BLaER1 (cell line): ENCODE measurements around the gene BRCA1.

Source experiments
- H3K27ac ChIP-seq: shearing (Covaris generic); formaldehyde crosslinking; 2 replicates; pipeline ENCODE4 v1.8.1; 2022
- H3K27me3 ChIP-seq: shearing (Covaris generic); formaldehyde crosslinking; 2 replicates; pipeline ENCODE4 v1.8.1; 2022
- H3K36me3 ChIP-seq: shearing (Covaris generic); formaldehyde crosslinking; 2 replicates; pipeline ENCODE4 v1.8.1; 2022
- H3K4me1 ChIP-seq: shearing (Covaris generic); formaldehyde crosslinking; 2 replicates; pipeline ENCODE4 v1.8.1; 2022
- H3K4me2 ChIP-seq: shearing (Covaris generic); formaldehyde crosslinking; 2 replicates; pipeline ENCODE4 v1.8.1; 2022
- H3K4me3 ChIP-seq: shearing (Covaris generic); formaldehyde crosslinking; 2 replicates; pipeline ENCODE4 v1.8.1; 2022
- H3K9ac ChIP-seq: shearing (Covaris generic); formaldehyde crosslinking; 2 replicates; pipeline ENCODE4 v1.8.1; 2022
- H3K9me3 ChIP-seq: shearing (Covaris generic); formaldehyde crosslinking; 2 replicates; pipeline ENCODE4 v1.8.1; 2022
- H4K20me1 ChIP-seq: shearing (Covaris generic); formaldehyde crosslinking; 2 replicates; pipeline ENCODE4 v1.8.1; 2022
- Cebpa-rat ChIP-seq: shearing (Covaris generic); IDR thresholded peaks from 2 replicates; pipeline ENCODE4 v1.8.1; 2022

BRCA1 gene

GRCh38 chr17:43094129-43094835, 30.9 kb downstream of the BRCA1 start:
- H3K27ac ChIP-seq, result no peak overlapping the region
- peaks cover 100% of the 10 kb centered on the region for H3K36me3 ChIP-seq
- no peak overlapping the region for H3K4me2 ChIP-seq

DNA sequence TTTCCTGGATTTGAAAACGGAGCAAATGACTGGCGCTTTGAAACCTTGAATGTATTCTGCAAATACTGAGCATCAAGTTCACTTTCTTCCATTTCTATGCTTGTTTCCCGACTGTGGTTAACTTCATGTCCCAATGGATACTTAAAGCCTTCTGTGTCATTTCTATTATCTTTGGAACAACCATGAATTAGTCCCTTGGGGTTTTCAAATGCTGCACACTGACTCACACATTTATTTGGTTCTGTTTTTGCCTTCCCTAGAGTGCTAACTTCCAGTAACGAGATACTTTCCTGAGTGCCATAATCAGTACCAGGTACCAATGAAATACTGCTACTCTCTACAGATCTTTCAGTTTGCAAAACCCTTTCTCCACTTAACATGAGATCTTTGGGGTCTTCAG, 32.3 kb downstream of the BRCA1 start:
- Histone ChIP-seq H3K9ac (no peak overlapping the region), H3K36me3 (peaks cover 100% of the 10 kb centered on the region), H3K27ac (no peak overlapping the region), H3K4me1 (no peaks in the 10 kb centered on the region), H4K20me1 (no peaks in the 10 kb centered on the region), H3K27me3 (no peaks in the 10 kb centered on the region), H3K4me2 (no peak overlapping the region), H3K4me3 (no peak overlapping the region), H3K9me3 (no peaks in the 10 kb centered on the region)
- TF ChIP-seq Cebpa-rat, result no peak

More at GRCh38 chr17:43094129-43094835, 30.9 kb downstream of the BRCA1 start:
- H3K4me3 ChIP-seq, result no peak overlapping the region
- no peak for TF ChIP-seq Cebpa-rat
- H3K27me3 ChIP-seq, result no peaks in the 10 kb centered on the region
- no peaks in the 10 kb centered on the region for H3K9me3 ChIP-seq
- H3K4me1 ChIP-seq, result no peaks in the 10 kb centered on the region
- H3K9ac ChIP-seq, result no peak overlapping the region
- no peaks in the 10 kb centered on the region for H4K20me1 ChIP-seq

DNA sequence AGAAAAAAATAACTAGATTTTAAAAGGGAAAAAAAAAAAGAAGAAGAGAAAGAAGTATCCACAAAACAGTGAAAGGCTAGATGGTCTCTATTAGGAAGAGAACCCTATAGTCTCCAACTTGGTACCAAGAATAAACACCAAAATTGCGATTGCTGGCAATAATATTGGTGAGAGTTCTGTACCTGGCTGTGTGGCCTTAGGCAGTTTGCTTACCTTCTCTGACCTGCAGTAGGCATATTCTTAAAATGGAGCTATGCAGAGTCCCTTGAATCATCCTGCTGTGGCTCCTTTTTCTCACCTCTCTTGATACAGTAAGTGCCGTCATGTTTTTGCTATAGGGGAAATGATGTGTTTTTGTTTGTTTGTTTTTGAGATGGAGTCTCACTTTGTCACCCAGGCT, 35.1 kb downstream of the BRCA1 start:
- no peaks in the 10 kb centered on the region for H3K9me3 ChIP-seq
- H3K4me3 ChIP-seq, result no peak overlapping the region
- H4K20me1 ChIP-seq, result no peaks in the 10 kb centered on the region
- no peak for TF ChIP-seq Cebpa-rat
- H3K36me3 ChIP-seq, result peaks cover 95% of the 10 kb centered on the region
- H3K4me1 ChIP-seq, result no peaks in the 10 kb centered on the region
- no peak overlapping the region for H3K4me2 ChIP-seq
- H3K27me3 ChIP-seq, result no peaks in the 10 kb centered on the region
- H3K27ac ChIP-seq, result no peak overlapping the region
- H3K9ac ChIP-seq, result no peak overlapping the region

GRCh38 chr17:43085474-43085873, 39.7 kb downstream of the BRCA1 start:
- H3K9me3 ChIP-seq, result no peaks in the 10 kb centered on the region
- no peak for TF ChIP-seq Cebpa-rat
- no peaks in the 10 kb centered on the region for H3K4me1 ChIP-seq
- no peak overlapping the region for H3K9ac ChIP-seq
- no peaks in the 10 kb centered on the region for H3K27me3 ChIP-seq
- peaks cover 93% of the 10 kb centered on the region for H3K36me3 ChIP-seq
- no peak overlapping the region for H3K4me2 ChIP-seq
- H3K27ac ChIP-seq, result no peak overlapping the region
- no peaks in the 10 kb centered on the region for H4K20me1 ChIP-seq
- no peak overlapping the region for H3K4me3 ChIP-seq

- no peak for TF ChIP-seq Cebpa-rat
- H3K9ac ChIP-seq, result no peak overlapping the region
Observed at GRCh38 chr17:43079641-43080302, 45.4 kb downstream of the BRCA1 start.

GRCh38 chr17:43074869-43075268, 50.3 kb downstream of the BRCA1 start:
- H3K27me3 ChIP-seq, result no peaks in the 10 kb centered on the region
- no peak overlapping the region for H3K9ac ChIP-seq
- no peaks in the 10 kb centered on the region for H3K4me1 ChIP-seq
- H3K4me3 ChIP-seq, result no peak overlapping the region
- no peak overlapping the region for H3K4me2 ChIP-seq
- no peaks in the 10 kb centered on the region for H4K20me1 ChIP-seq
- H3K36me3 ChIP-seq, result peaks cover 87% of the 10 kb centered on the region
- TF ChIP-seq Cebpa-rat, result no peak
- no peak overlapping the region for H3K27ac ChIP-seq
- no peaks in the 10 kb centered on the region for H3K9me3 ChIP-seq

More at GRCh38 chr17:43079641-43080302, 45.4 kb downstream of the BRCA1 start:
- Histone ChIP-seq H3K4me1 (no peaks in the 10 kb centered on the region), H3K4me3 (no peak overlapping the region), H3K27ac (no peak overlapping the region), H3K9me3 (no peaks in the 10 kb centered on the region), H3K4me2 (no peak overlapping the region), H3K36me3 (peaks cover 88% of the 10 kb centered on the region), H4K20me1 (no peaks in the 10 kb centered on the region), H3K27me3 (no peaks in the 10 kb centered on the region)

DNA sequence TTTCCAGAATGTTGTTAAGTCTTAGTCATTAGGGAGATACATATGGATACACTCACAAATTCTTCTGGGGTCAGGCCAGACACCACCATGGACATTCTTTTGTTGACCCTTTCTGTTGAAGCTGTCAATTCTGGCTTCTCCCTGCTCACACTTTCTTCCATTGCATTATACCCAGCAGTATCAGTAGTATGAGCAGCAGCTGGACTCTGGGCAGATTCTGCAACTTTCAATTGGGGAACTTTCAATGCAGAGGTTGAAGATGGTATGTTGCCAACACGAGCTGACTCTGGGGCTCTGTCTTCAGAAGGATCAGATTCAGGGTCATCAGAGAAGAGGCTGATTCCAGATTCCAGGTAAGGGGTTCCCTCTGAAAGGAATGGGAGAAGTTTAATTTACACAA, 54.3 kb downstream of the BRCA1 start:
- peaks cover 87% of the 10 kb centered on the region for H3K36me3 ChIP-seq
- no peak for TF ChIP-seq Cebpa-rat
- no peaks in the 10 kb centered on the region for H3K27me3 ChIP-seq

GRCh38 chr17:43070257-43070656, 54.9 kb downstream of the BRCA1 start:
- Histone ChIP-seq H3K27me3 (no peaks in the 10 kb centered on the region), H4K20me1 (no peaks in the 10 kb centered on the region), H3K36me3 (peaks cover 87% of the 10 kb centered on the region), H3K4me1 (no peaks in the 10 kb centered on the region), H3K27ac (no peak overlapping the region), H3K9me3 (no peaks in the 10 kb centered on the region), H3K4me3 (no peak overlapping the region), H3K9ac (no peak overlapping the region), H3K4me2 (no peak overlapping the region)
- TF ChIP-seq Cebpa-rat, result no peak

More for the DNA sequence above, 54.3 kb downstream of the BRCA1 start:
- no peaks in the 10 kb centered on the region for H4K20me1 ChIP-seq
- H3K9me3 ChIP-seq, result no peaks in the 10 kb centered on the region
- no peak overlapping the region for H3K4me3 ChIP-seq
- H3K27ac ChIP-seq, result no peak overlapping the region
- no peaks in the 10 kb centered on the region for H3K4me1 ChIP-seq
- H3K9ac ChIP-seq, result no peak overlapping the region
- no peak overlapping the region for H3K4me2 ChIP-seq

DNA sequence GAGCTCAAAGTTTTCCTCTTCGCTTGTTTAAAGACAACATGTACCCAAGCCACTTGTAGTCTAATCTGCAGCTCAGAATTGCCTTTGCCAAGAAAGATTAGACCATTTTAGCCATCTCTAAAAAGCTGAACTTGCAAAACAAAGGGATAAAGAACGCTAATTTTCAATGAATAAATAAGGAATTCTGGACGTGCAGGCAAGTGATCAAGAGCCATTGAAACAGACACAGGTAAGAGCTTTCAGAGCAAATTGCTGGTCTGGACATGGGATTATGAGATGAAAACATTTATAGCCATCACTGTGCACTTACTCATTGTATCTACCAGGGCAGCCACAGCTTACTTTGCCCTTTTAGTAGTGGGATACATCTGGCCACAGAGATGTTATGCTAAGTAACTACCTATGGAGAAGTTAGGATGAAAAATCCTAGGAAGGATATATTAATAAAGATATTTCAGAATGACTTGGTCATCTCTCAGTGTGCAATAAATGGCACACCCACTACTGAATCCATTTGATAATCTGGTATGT, 55.7 kb downstream of the BRCA1 start:
- H3K4me3 ChIP-seq, result no peak overlapping the region
- H3K27ac ChIP-seq, result no peak overlapping the region
- no peak overlapping the region for H3K4me2 ChIP-seq
- H3K4me1 ChIP-seq, result no peaks in the 10 kb centered on the region
- no peak for TF ChIP-seq Cebpa-rat
- no peaks in the 10 kb centered on the region for H3K27me3 ChIP-seq
- peaks cover 89% of the 10 kb centered on the region for H3K36me3 ChIP-seq
- no peaks in the 10 kb centered on the region for H4K20me1 ChIP-seq
- no peaks in the 10 kb centered on the region for H3K9me3 ChIP-seq
- H3K9ac ChIP-seq, result no peak overlapping the region
